ENCODE results near the gene TMOD1. TPM values are rescaled to one million over a fixed set of nuclear protein-coding genes. Genes with fewer than 3 reads are reported as not detected.
A peak's percentile ranks its signal among the peaks of the same experiment; 100 is the strongest.
"Not testable (repeated sequence)": the region's sequence is repeated elsewhere in the genome, so short reads cannot be mapped to it uniquely, and the experiment has no call there.

TMOD1 gene
- total RNA-seq, 1 donor from 2014 or later: 0.79 TPM

- peak; percentile 74 to 87 for DNase-seq (ENCODE audit: low read depth in 2 of 2)
These were observed 63.1 kb downstream of the TMOD1 start for GRCh38 chr9:97564291-97565175.

GRCh38 chr9:97565262-97565661, 63.8 kb downstream of the TMOD1 start:
- no peak for DNase-seq (ENCODE audit: low read depth in 2 of 2)

GRCh38 chr9:97567182-97567893, 65.9 kb downstream of the TMOD1 start:
- DNase-seq (ENCODE audit: low read depth in 2 of 2): no peak

- peak; percentile 77 to 84 for DNase-seq (ENCODE audit: low read depth in 2 of 2)
These were observed 66.4 kb downstream of the TMOD1 start for GRCh38 chr9:97567894-97568202.

GRCh38 chr9:97568461-97569275, 67.2 kb downstream of the TMOD1 start:
- no peak for DNase-seq (ENCODE audit: low read depth in 2 of 2)

GRCh38 chr9:97570899-97571298, 69.4 kb downstream of the TMOD1 start:
- DNase-seq (ENCODE audit: low read depth in 2 of 2): peak in 1 of 2 donors; percentile 30

- DNase-seq (ENCODE audit: low read depth in 2 of 2): no peak
These were observed 70.2 kb downstream of the TMOD1 start for GRCh38 chr9:97571664-97572063.

- DNase-seq (ENCODE audit: low read depth in 2 of 2): no peak
These were observed 70.9 kb downstream of the TMOD1 start for GRCh38 chr9:97572196-97572891.

- no peak for DNase-seq (ENCODE audit: low read depth in 2 of 2)
These were observed 71.5 kb downstream of the TMOD1 start for GRCh38 chr9:97572892-97573365.

- DNase-seq (ENCODE audit: low read depth in 2 of 2): no peak
These were observed 72.1 kb downstream of the TMOD1 start for GRCh38 chr9:97573482-97574073.

GRCh38 chr9:97574101-97574571, 72.7 kb downstream of the TMOD1 start:
- DNase-seq (ENCODE audit: low read depth in 2 of 2): not testable (repeated sequence)

GRCh38 chr9:97574921-97575672, 73.6 kb downstream of the TMOD1 start:
- not testable (repeated sequence) for DNase-seq (ENCODE audit: low read depth in 2 of 2)

- no peak for DNase-seq (ENCODE audit: low read depth in 2 of 2)
These were observed 74.3 kb downstream of the TMOD1 start for GRCh38 chr9:97575673-97576200.

- no peak for DNase-seq (ENCODE audit: low read depth in 2 of 2)
These were observed 75.6 kb downstream of the TMOD1 start for GRCh38 chr9:97577051-97577450.

GRCh38 chr9:97578846-97579245, 77.4 kb downstream of the TMOD1 start:
- DNase-seq (ENCODE audit: low read depth in 2 of 2): no peak

- DNase-seq (ENCODE audit: low read depth in 2 of 2): no peak
These were observed 78.4 kb downstream of the TMOD1 start for GRCh38 chr9:97579914-97580313.

GRCh38 chr9:97581590-97581989, 80.1 kb downstream of the TMOD1 start:
- not testable (repeated sequence) for DNase-seq (ENCODE audit: low read depth in 2 of 2)

- DNase-seq (ENCODE audit: low read depth in 2 of 2): not testable (repeated sequence)
These were observed 83.3 kb downstream of the TMOD1 start for GRCh38 chr9:97584778-97585177.

- not testable (repeated sequence) for DNase-seq (ENCODE audit: low read depth in 2 of 2)
These were observed 85.4 kb downstream of the TMOD1 start for GRCh38 chr9:97586909-97587308.

- no peak for DNase-seq (ENCODE audit: low read depth in 2 of 2)
These were observed 90.1 kb downstream of the TMOD1 start for GRCh38 chr9:97591535-97591934.

Measured in lung microvascular endothelial cell (primary cell).